GM12801 (cell line): ENCODE data around the gene STK36.

ENCODE experiments used
- TF ChIP-seq, protein P1 (sequence below): IDR thresholded peaks from one replicate; pipeline ENCODE4 v1.5.1; 2011; ENCODE audit warnings: control low read depth; ENCODE audit not compliant: insufficient read length; ENCODE audit errors: extremely low read depth

STK36 gene

DNA sequence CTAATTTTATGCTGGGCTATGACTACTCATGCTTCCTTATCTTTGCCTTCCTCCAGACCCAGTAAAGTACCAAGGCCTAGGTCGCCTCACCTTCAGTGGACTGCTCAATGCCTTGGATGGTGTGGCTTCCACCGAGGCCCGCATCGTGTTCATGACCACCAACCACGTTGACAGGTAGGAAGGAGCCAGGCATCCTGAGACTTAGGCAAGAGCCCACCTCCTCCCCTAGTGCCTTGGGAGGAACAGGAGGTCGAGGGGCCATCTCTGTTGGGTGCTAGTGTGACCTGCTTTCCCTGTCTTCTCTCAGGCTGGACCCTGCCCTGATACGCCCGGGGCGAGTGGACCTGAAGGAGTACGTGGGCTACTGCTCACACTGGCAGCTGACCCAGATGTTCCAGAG, 9.1 kb upstream of the STK36 start:
- TF ChIP-seq, protein P1, sequence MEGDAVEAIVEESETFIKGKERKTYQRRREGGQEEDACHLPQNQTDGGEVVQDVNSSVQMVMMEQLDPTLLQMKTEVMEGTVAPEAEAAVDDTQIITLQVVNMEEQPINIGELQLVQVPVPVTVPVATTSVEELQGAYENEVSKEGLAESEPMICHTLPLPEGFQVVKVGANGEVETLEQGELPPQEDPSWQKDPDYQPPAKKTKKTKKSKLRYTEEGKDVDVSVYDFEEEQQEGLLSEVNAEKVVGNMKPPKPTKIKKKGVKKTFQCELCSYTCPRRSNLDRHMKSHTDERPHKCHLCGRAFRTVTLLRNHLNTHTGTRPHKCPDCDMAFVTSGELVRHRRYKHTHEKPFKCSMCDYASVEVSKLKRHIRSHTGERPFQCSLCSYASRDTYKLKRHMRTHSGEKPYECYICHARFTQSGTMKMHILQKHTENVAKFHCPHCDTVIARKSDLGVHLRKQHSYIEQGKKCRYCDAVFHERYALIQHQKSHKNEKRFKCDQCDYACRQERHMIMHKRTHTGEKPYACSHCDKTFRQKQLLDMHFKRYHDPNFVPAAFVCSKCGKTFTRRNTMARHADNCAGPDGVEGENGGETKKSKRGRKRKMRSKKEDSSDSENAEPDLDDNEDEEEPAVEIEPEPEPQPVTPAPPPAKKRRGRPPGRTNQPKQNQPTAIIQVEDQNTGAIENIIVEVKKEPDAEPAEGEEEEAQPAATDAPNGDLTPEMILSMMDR, result no peak

DNA sequence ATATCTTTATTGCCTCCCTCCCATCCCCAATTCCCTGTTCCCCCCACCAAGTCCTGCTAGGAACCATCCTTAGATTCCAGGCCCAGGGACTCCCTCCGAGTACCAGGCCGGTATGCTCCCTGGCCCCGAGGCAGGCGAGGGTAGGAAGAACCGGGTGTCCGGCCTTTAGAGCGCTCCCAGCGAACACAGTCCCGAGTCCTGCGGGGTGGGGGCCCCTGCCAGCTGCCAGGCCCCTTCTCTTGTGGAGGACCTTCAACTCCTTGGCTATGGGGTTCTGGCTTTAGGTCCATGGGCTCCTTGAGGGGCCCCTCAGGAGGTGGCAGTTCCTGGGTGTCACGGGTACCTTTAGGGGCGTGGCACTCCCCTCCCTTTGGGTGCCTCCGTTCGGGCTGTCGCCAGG, 8.0 kb upstream of the STK36 start:
- TF ChIP-seq, protein P1, result no peak

DNA sequence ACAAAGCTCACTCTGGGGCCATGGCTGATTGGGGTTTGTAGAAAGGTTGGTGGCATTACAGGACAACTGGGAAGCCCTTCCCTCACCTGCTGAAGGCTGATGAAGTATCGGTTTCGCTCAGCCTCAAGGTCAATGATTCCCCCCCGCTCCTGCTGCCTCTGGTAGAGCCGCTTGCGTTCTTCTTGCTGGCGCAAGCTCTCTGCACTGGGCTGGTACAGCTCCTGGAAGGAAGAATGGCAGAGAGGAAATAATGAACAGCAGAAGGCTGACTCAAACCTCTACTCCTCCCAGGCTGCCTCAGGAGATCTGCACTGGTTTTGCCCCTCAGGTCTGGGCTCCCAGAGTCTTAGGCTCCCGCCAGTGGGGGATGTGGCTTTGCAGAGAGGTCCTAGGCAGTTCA, 7.2 kb upstream of the STK36 start:
- TF ChIP-seq, protein P1, result no peak

DNA sequence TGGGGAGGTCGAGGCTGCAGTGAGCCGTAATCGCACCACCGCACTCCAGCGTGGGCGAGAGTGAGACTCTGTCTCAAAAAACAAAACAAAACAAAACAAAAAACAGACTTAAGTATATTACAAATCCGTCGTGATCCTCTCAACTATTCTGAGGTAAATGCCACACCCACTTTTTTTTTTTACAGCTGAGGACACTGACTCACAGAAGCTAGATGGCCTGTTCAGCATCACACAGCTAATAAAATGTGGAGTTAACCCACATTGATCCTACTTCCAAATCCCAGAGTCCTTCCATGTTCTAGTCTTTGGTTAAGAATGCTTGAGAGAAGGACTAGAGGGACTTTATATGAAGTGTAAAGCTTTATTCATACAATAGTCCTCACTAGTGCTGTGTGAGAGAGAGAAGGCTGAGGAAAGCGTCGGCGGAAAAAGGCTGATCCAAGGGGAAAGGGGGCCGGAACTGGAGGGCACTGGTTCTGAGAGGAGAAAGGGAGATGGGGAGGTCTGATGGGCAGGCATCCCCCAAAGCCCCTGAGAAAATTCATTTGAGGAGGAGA, 711 bp upstream of the STK36 start:
- TF ChIP-seq, protein P1, result no peak

DNA sequence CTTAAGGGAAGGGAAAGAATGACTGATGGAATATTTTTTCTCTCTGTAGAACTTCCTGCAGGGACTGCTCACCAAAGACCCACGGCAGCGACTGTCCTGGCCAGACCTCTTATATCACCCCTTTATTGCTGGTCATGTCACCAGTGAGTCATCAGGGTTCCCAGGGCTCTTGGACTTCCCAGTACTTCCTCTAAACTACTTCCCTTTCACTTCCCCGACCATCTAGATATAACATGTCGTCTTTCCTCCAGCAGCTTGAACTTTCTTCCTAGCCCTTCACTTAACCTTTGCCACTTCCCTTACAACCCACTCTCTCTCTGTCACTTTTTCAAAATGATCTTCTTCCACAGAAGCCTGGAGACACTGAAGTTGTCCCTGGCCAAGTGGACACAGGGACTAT, 7.2 kb downstream of the STK36 start:
- TF ChIP-seq, protein P1, result no peak

DNA sequence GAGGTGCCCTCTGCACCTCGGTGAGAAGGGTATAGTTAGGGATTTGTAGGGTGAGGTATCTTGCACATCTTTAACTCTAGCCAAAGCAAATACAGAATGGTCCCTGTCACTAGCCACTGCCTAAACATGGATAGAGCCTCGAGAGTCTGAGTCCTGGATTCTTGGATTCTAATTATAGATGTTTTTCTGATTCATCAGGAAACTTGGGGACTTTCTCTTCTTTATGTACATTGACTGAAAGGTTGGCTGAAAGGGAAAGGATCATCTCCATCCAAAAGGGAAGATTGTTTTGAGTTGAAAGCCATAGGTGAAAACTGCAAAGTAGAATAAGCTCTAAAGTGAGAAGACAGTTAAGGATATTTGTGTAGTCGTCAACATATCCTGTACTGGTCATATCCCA, 8.2 kb downstream of the STK36 start:
- TF ChIP-seq, protein P1, result no peak

DNA sequence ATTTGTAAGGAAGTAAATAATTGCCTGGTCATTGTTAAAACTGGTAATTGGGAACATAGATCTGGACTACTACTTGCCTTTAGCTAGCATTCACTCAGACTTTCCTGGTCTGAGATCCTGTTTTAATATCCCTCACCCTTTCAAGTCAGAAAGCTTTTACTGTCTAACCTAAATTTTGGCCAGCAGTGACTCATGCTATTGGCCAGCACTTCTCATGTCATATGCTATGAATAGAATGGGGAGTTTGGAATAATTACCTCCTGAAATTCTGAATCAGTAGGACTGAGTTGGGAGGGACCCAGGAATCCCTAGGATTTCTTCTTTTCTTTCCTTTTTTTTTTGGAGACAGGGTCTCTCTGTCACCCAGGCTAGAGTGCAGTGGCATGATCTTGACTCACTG, 19.3 kb downstream of the STK36 start:
- TF ChIP-seq, protein P1, result no peak
